IMR-90 (cell line): ENCODE results near the gene DDR1. TPM values are rescaled to one million over a fixed set of nuclear protein-coding genes. Genes with fewer than 3 reads are reported as not detected.

Experiments used
- ATAC-seq: fragments of 200-7000 bp; cut with Tn5 transposase; 2 replicates; pipeline ENCODE4 v1.9.1; 2020; ENCODE audit warnings: low read depth, mild to moderate bottlenecking, moderate library complexity
- BruUV-seq: library from RNA; stranded (reverse); fragments of 400-500 nt; replicated peaks from 2 replicates; lab custom pipeline; 2021; lab: Mats Ljungman, UMichigan
- CTCF ChIA-PET: fragments of 300-600 bp; formaldehyde crosslinking; extraction: SDS; loops from one replicate; lab custom pipeline; 2021; ENCODE audit warnings: antibody characterized with exemption; lab: Yijun Ruan, JAX
- POLR2A ChIA-PET: fragments of 300-600 bp; sonication (Branson Sonifier 250); formaldehyde crosslinking; loops from one replicate; lab custom pipeline; 2022; ENCODE audit warnings: antibody characterized with exemption; ENCODE audit not compliant: unreplicated experiment; lab: Charles Lee
- DNase-seq: peaks from one replicate; pipeline ENCODE4 v3.0.0; 2013
- H2AFZ ChIP-seq: replicated peaks from 2 replicates; pipeline ENCODE3; 2013; ENCODE audit warnings: low read length, mild to moderate bottlenecking; ENCODE audit not compliant: poor library complexity
- H2AK5ac ChIP-seq: 2 replicates; pipeline ENCODE4 v1.6.1; 2013; ENCODE audit warnings: low read depth, low read length, inconsistent platforms
- H2AK9ac ChIP-seq: replicated peaks from 2 replicates; pipeline ENCODE3; 2013; ENCODE audit warnings: mild to moderate bottlenecking, low read depth, low read length, moderate library complexity; ENCODE audit not compliant: poor library complexity
- H2BK120ac ChIP-seq: 2 replicates; pipeline ENCODE4 v1.6.1; 2013; ENCODE audit warnings: low read depth, low read length, inconsistent platforms
- H2BK15ac ChIP-seq: 3 replicates; pipeline ENCODE4 v1.6.1; 2013; ENCODE audit warnings: low read depth, low read length, inconsistent platforms
- H2BK20ac ChIP-seq: 2 replicates; pipeline ENCODE4 v1.6.1; 2013; ENCODE audit warnings: low read depth, mild to moderate bottlenecking, inconsistent platforms, low read length, moderate library complexity
- H2BK5ac ChIP-seq: 2 replicates; pipeline ENCODE4 v1.6.1; 2013; ENCODE audit warnings: mild to moderate bottlenecking, low read depth, low read length, inconsistent platforms; ENCODE audit not compliant: poor library complexity, severe bottlenecking
- H3K14ac ChIP-seq: replicated peaks from 2 replicates; pipeline ENCODE4 v1.6.1; 2013; ENCODE audit warnings: low read depth, low read length, inconsistent platforms
- H3K18ac ChIP-seq: 2 replicates; pipeline ENCODE4 v1.6.1; 2013; ENCODE audit warnings: low read depth, low read length, control low read depth
- H3K23ac ChIP-seq: 2 replicates; pipeline ENCODE4 v1.6.1; 2013; ENCODE audit warnings: low read depth, low read length, inconsistent platforms
- H3K27ac ChIP-seq: 2 replicates; pipeline ENCODE4 v1.5.1; 2013; ENCODE audit warnings: mild to moderate bottlenecking, control low read depth, low read length; ENCODE audit not compliant: insufficient read depth
- H3K27me3 ChIP-seq: 2 replicates; pipeline ENCODE4 v1.6.1; 2013; ENCODE audit warnings: low read length; ENCODE audit not compliant: control insufficient read depth, insufficient read depth
- H3K36me3 ChIP-seq: 2 replicates; pipeline ENCODE4 v1.6.1; 2013; ENCODE audit warnings: low read length, mixed read lengths; ENCODE audit not compliant: control insufficient read depth, insufficient read depth
- H3K4ac ChIP-seq: 2 replicates; pipeline ENCODE4 v1.6.1; 2013; ENCODE audit warnings: low read depth, low read length, inconsistent platforms
- H3K4me1 ChIP-seq: 2 replicates; pipeline ENCODE4 v1.6.1; 2013; ENCODE audit warnings: low read length, mixed read lengths; ENCODE audit not compliant: control insufficient read depth, insufficient read depth
- H3K4me2 ChIP-seq: 2 replicates; pipeline ENCODE4 v1.6.1; 2013; ENCODE audit warnings: low read depth, mild to moderate bottlenecking, control low read depth, low read length, moderate library complexity
- H3K4me3 ChIP-seq: 2 replicates; pipeline ENCODE4 v1.5.1; 2013; ENCODE audit warnings: low read depth, mild to moderate bottlenecking, control low read depth, low read length, moderate library complexity; ENCODE audit not compliant: insufficient read depth
- H3K56ac ChIP-seq: 2 replicates; pipeline ENCODE4 v1.6.1; 2013; ENCODE audit warnings: low read length, inconsistent platforms; ENCODE audit not compliant: insufficient read depth; ENCODE audit errors: extremely low read depth
- H3K79me1 ChIP-seq, 2 experiments: 2 replicates each; pipeline ENCODE4 v1.6.1; 2013; ENCODE audit warnings: low read length in 2 of 2, inconsistent platforms in 1 of 2, low read depth in 1 of 2
- H3K9ac ChIP-seq: 2 replicates; pipeline ENCODE4 v1.6.1; 2013; ENCODE audit warnings: low read depth, low read length, control low read depth
- H3K9me1 ChIP-seq: 2 replicates; pipeline ENCODE4 v1.6.1; 2013; ENCODE audit warnings: low read length, inconsistent platforms; ENCODE audit not compliant: insufficient read depth
- H3K9me3 ChIP-seq: 2 replicates; pipeline ENCODE4 v1.6.1; 2013; ENCODE audit warnings: low read length; ENCODE audit not compliant: control insufficient read depth, insufficient read depth
- H4K20me1 ChIP-seq: 2 replicates; pipeline ENCODE4 v1.6.1; 2013; ENCODE audit warnings: low read length, inconsistent platforms; ENCODE audit not compliant: insufficient read depth
- H4K5ac ChIP-seq: 2 replicates; pipeline ENCODE4 v1.6.1; 2013; ENCODE audit warnings: mild to moderate bottlenecking, low read depth, low read length, control low read depth
- H4K8ac ChIP-seq, 2 experiments: 2 replicates each; pipeline ENCODE4 v1.6.1; 2013; ENCODE audit warnings: low read depth in 2 of 2, low read length in 2 of 2, control low read depth in 1 of 2, inconsistent platforms in 1 of 2
- H4K91ac ChIP-seq: 2 replicates; pipeline ENCODE4 v1.6.1; 2013; ENCODE audit warnings: low read depth, low read length, inconsistent platforms; ENCODE audit not compliant: insufficient read depth
- POLR2A ChIP-seq: IDR thresholded peaks from 2 replicates; pipeline ENCODE4 v1.6.1; 2012; ENCODE audit warnings: mild to moderate bottlenecking, low read depth, low read length
- WGBS, 2 experiments: methylation state at CpG; one replicate each; pipeline versions ENCODE4 v1.1.5 to v1.1.7; 2013; ENCODE audit warnings: missing lambda C conversion rate in 2 of 2; ENCODE audit not compliant: insufficient read length in 1 of 2; ENCODE audit errors: extremely low coverage in 2 of 2; 5-methylcytosine and 5-hydroxymethylcytosine counted together
- dilution Hi-C: fragments of 300-500 bp; cut with HindIII; formaldehyde crosslinking; loops from one replicate; pipeline ENCODE4 v1.14.3; 2018; ENCODE audit warnings: low sequenced_read_pairs; ENCODE audit not compliant: unreplicated experiment
- in situ Hi-C: fragments of 300-500 bp; cut with MboI; formaldehyde crosslinking; loops from 3 replicates; pipeline ENCODE4 v1.14.3; 2019; ENCODE audit warnings: low sequenced_read_pairs, inconsistent platforms, mixed read lengths
- intact Hi-C: fragments of 100-400 bp; cut with micrococcal nuclease; formaldehyde crosslinking; loops from 2 replicates; pipeline ENCODE4 v1.10.0; 2022
- polyA plus RNA-seq, 3 experiments: library from polyadenylated mRNA; depleted of rRNA; stranded (reverse); fragments of >200 nt; gene quantifications; 2 replicates each; pipeline ENCODE4 v1.2.3, GENCODE V29; 2012; ENCODE audit warnings: low replicate concordance in 1 of 3
- total RNA-seq: library from RNA; depleted of rRNA; stranded (reverse); fragments of >200 nt; gene quantifications from 2 replicates; pipeline ENCODE4 v1.2.3, GENCODE V29; 2012

Gene DDR1
- total and polyA plus RNA-seq, 2 of the 4 experiments (the other 2 are of a cell fraction): 5.6 to 19.6 TPM

- no peak overlapping the region for H3K9ac ChIP-seq
- no peak overlapping the region for H3K4ac ChIP-seq
- H3K27me3 ChIP-seq: no peaks in the 10 kb centered on the region
- H2BK5ac ChIP-seq: no peak overlapping the region
- in situ Hi-C loops (no loop called here), dilution Hi-C loops (no loop called here), intact Hi-C loops (no loop called here)
- H3K27ac ChIP-seq: no peak overlapping the region
- 46% methylated on average over 3 of the region's 5 CpGs; no CpG with 5 or more reads in 1 of the 2 experiments for WGBS, 2 experiments
- no peak overlapping the region for H2AK9ac ChIP-seq
- no peaks in the 10 kb centered on the region for H3K9me3 ChIP-seq
- no peak overlapping the region for H3K18ac ChIP-seq
- ChIA-PET POLR2A (no interaction called here), CTCF (no interaction called here)
- no peak overlapping the region for H3K4me2 ChIP-seq
- H2BK15ac ChIP-seq: no peak overlapping the region
- H3K9me1 ChIP-seq: no peaks in the 10 kb centered on the region
- H2BK20ac ChIP-seq: no peak overlapping the region
- no peak overlapping the region for H3K56ac ChIP-seq
- no peak overlapping the region for H3K4me3 ChIP-seq
- H3K4me1 ChIP-seq: no peaks in the 10 kb centered on the region
- H4K5ac ChIP-seq: no peak overlapping the region
- no TSS peak for BruUV-seq
- no peak overlapping the region for H2BK120ac ChIP-seq
- DNase-seq: no peak
- H3K79me1 ChIP-seq: no peaks in the 10 kb centered on the region
- no peak overlapping the region for H3K14ac ChIP-seq
- no peak overlapping the region for H3K23ac ChIP-seq
- H2AK5ac ChIP-seq: no peak overlapping the region
- TF ChIP-seq POLR2A: no peak
- H4K20me1 ChIP-seq: no peaks in the 10 kb centered on the region
- no peak for ATAC-seq
- H4K8ac ChIP-seq: no peak overlapping the region
- no peak overlapping the region for H4K91ac ChIP-seq
- H2AFZ ChIP-seq: no peak overlapping the region
- peaks cover 21% of the 10 kb centered on the region for H3K36me3 ChIP-seq
Observed at GRCh38 chr6:30902709-30903108, 18.4 kb downstream of the DDR1 start.
